CD4-positive, alpha-beta memory T cell (primary cell): ENCODE results near the gene GBE1. TPM values are rescaled to one million over a fixed set of nuclear protein-coding genes. Genes with fewer than 3 reads are reported as not detected.

Experiments used
- CTCF ChIA-PET: fragments of 350-600 bp; sonication (Branson Sonifier 250); formaldehyde crosslinking; loops from one replicate; lab custom pipeline; 2021; ENCODE audit warnings: inconsistent platforms; ENCODE audit not compliant: partially characterized antibody; lab: Charles Lee
- POLR2A ChIA-PET: fragments of 350-600 bp; sonication (Branson Sonifier 250); formaldehyde crosslinking; loops from one replicate; lab custom pipeline; 2021; ENCODE audit not compliant: partially characterized antibody; lab: Charles Lee
- DNase-seq, 5 donors: peaks; one replicate each; pipeline versions ENCODE4 v3.0.0 to v3.0.0-alpha.2; 2020 to 2022; ENCODE audit warnings: mixed read lengths in 1 of 5
- H3K27ac ChIP-seq: one replicate; pipeline ENCODE4 v1.7.0; 2013; ENCODE audit warnings: low read depth, low read length
- H3K27me3 ChIP-seq: 2 replicates; pipeline ENCODE4 v1.7.0; 2013; ENCODE audit warnings: mild to moderate bottlenecking, low read length, moderate library complexity; ENCODE audit not compliant: insufficient read depth
- H3K36me3 ChIP-seq: 2 replicates; pipeline ENCODE4 v1.7.0; 2013; ENCODE audit warnings: mild to moderate bottlenecking, low read length, moderate library complexity; ENCODE audit not compliant: insufficient read depth
- H3K4me1 ChIP-seq: 2 replicates; pipeline ENCODE4 v1.7.0; 2013; ENCODE audit warnings: mild to moderate bottlenecking, low read length, moderate library complexity; ENCODE audit not compliant: insufficient read depth
- H3K4me3 ChIP-seq, 2 donors: one replicate each; pipeline ENCODE4 v1.7.0; 2013; ENCODE audit warnings: low read length in 2 of 2, mild to moderate bottlenecking in 1 of 2
- H3K9me3 ChIP-seq, 2 donors: one replicate each; pipeline ENCODE4 v1.7.0; 2013; ENCODE audit warnings: low read length in 2 of 2, control low read depth in 1 of 2; ENCODE audit not compliant: control insufficient read depth in 1 of 2
- H3K27ac Mint-ChIP-seq, 7 donors: one replicate each; pipeline ENCODE4 v1.8.0; 2020 to 2021; ENCODE audit warnings: mixed read lengths in 7 of 7, mild to moderate bottlenecking in 6 of 7, inconsistent platforms in 3 of 7, moderate library complexity in 3 of 7
- H3K27me3 Mint-ChIP-seq, 2 donors: one replicate each; pipeline ENCODE4 v1.8.0; 2020 to 2021; ENCODE audit warnings: mixed read lengths in 2 of 2
- H3K36me3 Mint-ChIP-seq, 2 donors: one replicate each; pipeline ENCODE4 v1.8.0; 2020 to 2021; ENCODE audit warnings: mixed read lengths in 2 of 2, inconsistent platforms in 1 of 2, mild to moderate bottlenecking in 1 of 2
- H3K4me1 Mint-ChIP-seq, 4 donors: one replicate each; pipeline ENCODE4 v1.8.0; 2020 to 2021; ENCODE audit warnings: mixed read lengths in 4 of 4, mild to moderate bottlenecking in 1 of 4
- H3K4me3 Mint-ChIP-seq, 8 donors: one replicate each; pipeline ENCODE4 v1.8.0; 2020 to 2021; ENCODE audit warnings: mixed read lengths in 8 of 8, mild to moderate bottlenecking in 7 of 8, moderate library complexity in 6 of 8, inconsistent platforms in 3 of 8
- H3K9me3 Mint-ChIP-seq, 8 donors: one replicate each; pipeline ENCODE4 v1.8.0; 2020 to 2021; ENCODE audit warnings: mixed read lengths in 8 of 8, mild to moderate bottlenecking in 5 of 8, inconsistent platforms in 3 of 8, moderate library complexity in 1 of 8
- intact Hi-C: fragments of 100-400 bp; cut with micrococcal nuclease; formaldehyde crosslinking; loops from one replicate; pipeline ENCODE4 v1.15.1; 2023
- polyA plus RNA-seq, 2 donors: library from polyadenylated mRNA; unstranded; fragments of 300-500 nt; fragmentation: Illumina TruSeq; gene quantifications; one replicate each; pipeline ENCODE4 v1.2.3, GENCODE V29; 2021
- total RNA-seq, 2 experiments: library from RNA; stranded (reverse); gene quantifications; one replicate each; pipeline ENCODE4 v1.2.3, GENCODE V29; 2021

GBE1 gene
- total and polyA plus RNA-seq, 4 experiments from 2014 or later: 9.3 to 16.6 (median 11.0) TPM

- no peak for DNase-seq
- peaks cover 0 to 8% (median 3%) of the 10 kb centered on the region in 8 donors for H3K9me3 Mint-ChIP-seq
- no peak overlapping the region for H3K4me3 Mint-ChIP-seq
- Histone ChIP-seq H3K9me3 (no peaks in the 10 kb centered on the region), H3K36me3 (no peaks in the 10 kb centered on the region), H3K4me1 (no peaks in the 10 kb centered on the region), H3K27me3 (no peaks in the 10 kb centered on the region), H3K27ac (no peak overlapping the region), H3K4me3 (no peak overlapping the region)
- ChIA-PET POLR2A (no interaction called here), CTCF (no interaction called here)
- H3K27ac Mint-ChIP-seq: no peak overlapping the region
- no peaks in the 10 kb centered on the region for H3K4me1 Mint-ChIP-seq
- H3K27me3 Mint-ChIP-seq: no peaks in the 10 kb centered on the region
- H3K36me3 Mint-ChIP-seq: peaks cover 18 to 36% of the 10 kb centered on the region in 2 donors
- intact Hi-C loops: no loop called here
Observed at GRCh38 chr3:81632659-81633058, 128.8 kb downstream of the GBE1 start.

GRCh38 chr3:81624756-81625155, 136.7 kb downstream of the GBE1 start:
- Mint-ChIP-seq H3K36me3 (peaks cover 0 to 1% of the 10 kb centered on the region in 2 donors), H3K4me1 (no peaks in the 10 kb centered on the region), H3K27me3 (peaks cover 0 to 2% of the 10 kb centered on the region in 2 donors), H3K9me3 (peaks cover 0 to under 1% (median 0%) of the 10 kb centered on the region in 8 donors), H3K27ac (no peak overlapping the region), H3K4me3 (no peak overlapping the region)
- ChIA-PET POLR2A (no interaction called here), CTCF (no interaction called here)
- H3K4me3 ChIP-seq: no peak overlapping the region
- no peak for DNase-seq
- H3K4me1 ChIP-seq: no peaks in the 10 kb centered on the region
- no peaks in the 10 kb centered on the region for H3K27me3 ChIP-seq
- no peaks in the 10 kb centered on the region for H3K36me3 ChIP-seq
- H3K27ac ChIP-seq: no peak overlapping the region
- intact Hi-C loops: no loop called here
- H3K9me3 ChIP-seq: no peaks in the 10 kb centered on the region

GRCh38 chr3:81622395-81622794, 139.1 kb downstream of the GBE1 start:
- Histone ChIP-seq H3K36me3 (no peaks in the 10 kb centered on the region), H3K27me3 (no peaks in the 10 kb centered on the region), H3K4me3 (no peak overlapping the region), H3K9me3 (no peaks in the 10 kb centered on the region), H3K27ac (no peak overlapping the region), H3K4me1 (no peaks in the 10 kb centered on the region)
- intact Hi-C loops: no loop called here
- Mint-ChIP-seq H3K4me3 (no peak overlapping the region), H3K36me3 (peaks cover 0 to 4% of the 10 kb centered on the region in 2 donors), H3K4me1 (no peaks in the 10 kb centered on the region), H3K27ac (no peak overlapping the region), H3K9me3 (no peaks in the 10 kb centered on the region), H3K27me3 (peaks cover 0 to 2% of the 10 kb centered on the region in 2 donors)
- DNase-seq: no peak
- ChIA-PET POLR2A (no interaction called here), CTCF (no interaction called here)

- CTCF ChIA-PET: no interaction called here
- Histone ChIP-seq H3K27ac (no peak overlapping the region), H3K4me1 (no peaks in the 10 kb centered on the region), H3K4me3 (no peak overlapping the region), H3K36me3 (no peaks in the 10 kb centered on the region), H3K9me3 (no peaks in the 10 kb centered on the region), H3K27me3 (no peaks in the 10 kb centered on the region)
- Mint-ChIP-seq H3K4me3 (no peak overlapping the region), H3K4me1 (no peaks in the 10 kb centered on the region), H3K27me3 (no peaks in the 10 kb centered on the region), H3K9me3 (no peaks in the 10 kb centered on the region), H3K36me3 (peaks cover 0 to 4% of the 10 kb centered on the region in 2 donors), H3K27ac (no peak overlapping the region)
- intact Hi-C loops: no loop called here
- POLR2A ChIA-PET: no interaction called here
- no peak for DNase-seq
Observed at GRCh38 chr3:81621277-81621676, 140.2 kb downstream of the GBE1 start.

- H3K4me3 ChIP-seq: no peak overlapping the region
- POLR2A ChIA-PET: no interaction called here
- H3K4me1 Mint-ChIP-seq: no peaks in the 10 kb centered on the region
- intact Hi-C loops: no loop called here
- no peaks in the 10 kb centered on the region for H3K27me3 Mint-ChIP-seq
- H3K36me3 ChIP-seq: no peaks in the 10 kb centered on the region
- no peaks in the 10 kb centered on the region for H3K9me3 Mint-ChIP-seq
- DNase-seq: no peak
- H3K36me3 Mint-ChIP-seq: peaks cover 0 to 4% of the 10 kb centered on the region in 2 donors
- H3K27ac Mint-ChIP-seq: no peak overlapping the region
- no peak overlapping the region for H3K27ac ChIP-seq
- H3K9me3 ChIP-seq: no peaks in the 10 kb centered on the region
- CTCF ChIA-PET: no interaction called here
- H3K4me1 ChIP-seq: no peaks in the 10 kb centered on the region
- H3K4me3 Mint-ChIP-seq: no peak overlapping the region
- no peaks in the 10 kb centered on the region for H3K27me3 ChIP-seq
Observed at GRCh38 chr3:81620849-81621248, 140.6 kb downstream of the GBE1 start.

- POLR2A ChIA-PET: no interaction called here
- DNase-seq: no peak
- CTCF ChIA-PET: no interaction called here
- Mint-ChIP-seq H3K9me3 (no peaks in the 10 kb centered on the region), H3K4me1 (no peaks in the 10 kb centered on the region), H3K27ac (no peak overlapping the region), H3K4me3 (no peak overlapping the region), H3K36me3 (peaks cover 0 to 6% of the 10 kb centered on the region in 2 donors), H3K27me3 (no peaks in the 10 kb centered on the region)
- Histone ChIP-seq H3K9me3 (no peaks in the 10 kb centered on the region), H3K27me3 (no peaks in the 10 kb centered on the region), H3K4me3 (no peak overlapping the region), H3K27ac (no peak overlapping the region), H3K36me3 (no peaks in the 10 kb centered on the region), H3K4me1 (no peaks in the 10 kb centered on the region)
- intact Hi-C loops: no loop called here
Observed at GRCh38 chr3:81612768-81613167, 148.7 kb downstream of the GBE1 start.

- intact Hi-C loops: no loop called here
- Mint-ChIP-seq H3K9me3 (no peaks in the 10 kb centered on the region), H3K4me3 (no peak overlapping the region), H3K36me3 (no peaks in the 10 kb centered on the region), H3K4me1 (no peaks in the 10 kb centered on the region), H3K27me3 (no peaks in the 10 kb centered on the region), H3K27ac (peak overlapping the region in 1 of 7 donors; percentile 70)
- Histone ChIP-seq H3K4me1 (no peaks in the 10 kb centered on the region), H3K27ac (no peak overlapping the region), H3K9me3 (no peaks in the 10 kb centered on the region), H3K36me3 (no peaks in the 10 kb centered on the region), H3K4me3 (no peak overlapping the region), H3K27me3 (no peaks in the 10 kb centered on the region)
- CTCF ChIA-PET: no interaction called here
- POLR2A ChIA-PET: no interaction called here
- DNase-seq: no peak
Observed at GRCh38 chr3:81602781-81603180, 158.7 kb downstream of the GBE1 start.
